Neutrophil (primary cell): ENCODE results near the gene GALNTL6.

Experiments used
- H3K27ac ChIP-seq: fragments of 200-600 bp; sonication (generic); 2 replicates; pipeline ENCODE4 v1.5.1; 2016; ENCODE audit warnings: mild to moderate bottlenecking, moderate library complexity
- H3K27me3 ChIP-seq: fragments of 200-600 bp; sonication (generic); 2 replicates; pipeline ENCODE4 v1.6.0; 2016; ENCODE audit warnings: mild to moderate bottlenecking
- H3K36me3 ChIP-seq: fragments of 200-600 bp; sonication (generic); 2 replicates; pipeline ENCODE4 v1.5.1; 2017
- H3K4me1 ChIP-seq, 2 experiments: fragments of 200-600 bp in 1 of 2; sonication (generic) in 1 of 2; 1 replicate in 1 of 2; 2 replicates in 1 of 2; pipeline versions ENCODE4 v1.5.1 to v1.6.1; 2013 to 2016; ENCODE audit warnings: low read depth in 1 of 2, low read length in 1 of 2, mild to moderate bottlenecking in 1 of 2, moderate library complexity in 1 of 2; ENCODE audit not compliant: control insufficient read depth in 1 of 2, insufficient read depth in 1 of 2
- H3K4me3 ChIP-seq, 2 experiments: fragments of 200-600 bp in 1 of 2; sonication (generic) in 1 of 2; 1 replicate in 1 of 2; 2 replicates in 1 of 2; pipeline ENCODE4 v1.5.1; 2013 to 2016; ENCODE audit warnings: low read depth in 1 of 2, low read length in 1 of 2, mild to moderate bottlenecking in 1 of 2, moderate library complexity in 1 of 2
- H3K9me3 ChIP-seq: fragments of 200-600 bp; sonication (generic); 2 replicates; pipeline ENCODE4 v1.5.1; 2016
- TF ChIP-seq, protein P1 (sequence below): fragments of 200-600 bp; sonication (generic); IDR thresholded peaks from 2 replicates; pipeline ENCODE4 v1.5.1; 2016; ENCODE audit warnings: antibody characterized with exemption

GALNTL6 gene

GRCh38 chr4:172578712-172579111, 765.5 kb downstream of the GALNTL6 start:
- TF ChIP-seq, protein P1, sequence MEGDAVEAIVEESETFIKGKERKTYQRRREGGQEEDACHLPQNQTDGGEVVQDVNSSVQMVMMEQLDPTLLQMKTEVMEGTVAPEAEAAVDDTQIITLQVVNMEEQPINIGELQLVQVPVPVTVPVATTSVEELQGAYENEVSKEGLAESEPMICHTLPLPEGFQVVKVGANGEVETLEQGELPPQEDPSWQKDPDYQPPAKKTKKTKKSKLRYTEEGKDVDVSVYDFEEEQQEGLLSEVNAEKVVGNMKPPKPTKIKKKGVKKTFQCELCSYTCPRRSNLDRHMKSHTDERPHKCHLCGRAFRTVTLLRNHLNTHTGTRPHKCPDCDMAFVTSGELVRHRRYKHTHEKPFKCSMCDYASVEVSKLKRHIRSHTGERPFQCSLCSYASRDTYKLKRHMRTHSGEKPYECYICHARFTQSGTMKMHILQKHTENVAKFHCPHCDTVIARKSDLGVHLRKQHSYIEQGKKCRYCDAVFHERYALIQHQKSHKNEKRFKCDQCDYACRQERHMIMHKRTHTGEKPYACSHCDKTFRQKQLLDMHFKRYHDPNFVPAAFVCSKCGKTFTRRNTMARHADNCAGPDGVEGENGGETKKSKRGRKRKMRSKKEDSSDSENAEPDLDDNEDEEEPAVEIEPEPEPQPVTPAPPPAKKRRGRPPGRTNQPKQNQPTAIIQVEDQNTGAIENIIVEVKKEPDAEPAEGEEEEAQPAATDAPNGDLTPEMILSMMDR, result no peak
- no peak overlapping the region for H3K27ac ChIP-seq
- H3K4me3 ChIP-seq, result no peak overlapping the region
- H3K27me3 ChIP-seq, result peaks cover 10% of the 10 kb centered on the region
- no peaks in the 10 kb centered on the region for H3K36me3 ChIP-seq
- no peaks in the 10 kb centered on the region for H3K9me3 ChIP-seq
- H3K4me1 ChIP-seq, result peaks cover 4 to 5% of the 10 kb centered on the region in 2 experiments

GRCh38 chr4:172584816-172585215, 771.6 kb downstream of the GALNTL6 start:
- no peaks in the 10 kb centered on the region for H3K36me3 ChIP-seq
- no peaks in the 10 kb centered on the region for H3K27me3 ChIP-seq
- H3K4me1 ChIP-seq, result no peaks in the 10 kb centered on the region
- H3K27ac ChIP-seq, result no peak overlapping the region
- H3K9me3 ChIP-seq, result no peaks in the 10 kb centered on the region
- no peak overlapping the region for H3K4me3 ChIP-seq
- TF ChIP-seq, protein P1, result no peak

DNA sequence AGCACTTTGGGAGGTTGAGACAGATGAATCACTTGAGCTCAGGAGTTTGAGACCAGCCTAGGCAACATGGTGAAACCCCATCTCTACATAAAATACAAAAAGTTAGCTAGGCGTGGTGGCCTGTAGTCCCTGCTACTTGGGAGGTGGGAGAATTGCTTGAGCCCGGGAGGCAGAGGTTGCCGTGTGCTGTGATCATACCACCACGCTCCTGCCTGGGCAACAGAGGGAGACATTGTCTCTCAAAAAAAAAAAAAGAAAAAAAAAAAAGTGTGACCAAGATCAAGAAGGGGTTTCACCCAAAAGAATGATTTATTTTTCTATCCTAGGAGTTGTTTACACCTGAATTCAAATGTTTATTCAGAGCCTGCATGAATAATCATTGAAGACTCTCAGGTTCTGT, 783.0 kb downstream of the GALNTL6 start:
- TF ChIP-seq, protein P1, result no peak
- no peak overlapping the region for H3K27ac ChIP-seq
- no peaks in the 10 kb centered on the region for H3K9me3 ChIP-seq
- no peaks in the 10 kb centered on the region for H3K4me1 ChIP-seq
- H3K27me3 ChIP-seq, result no peaks in the 10 kb centered on the region
- no peak overlapping the region for H3K4me3 ChIP-seq
- no peaks in the 10 kb centered on the region for H3K36me3 ChIP-seq

DNA sequence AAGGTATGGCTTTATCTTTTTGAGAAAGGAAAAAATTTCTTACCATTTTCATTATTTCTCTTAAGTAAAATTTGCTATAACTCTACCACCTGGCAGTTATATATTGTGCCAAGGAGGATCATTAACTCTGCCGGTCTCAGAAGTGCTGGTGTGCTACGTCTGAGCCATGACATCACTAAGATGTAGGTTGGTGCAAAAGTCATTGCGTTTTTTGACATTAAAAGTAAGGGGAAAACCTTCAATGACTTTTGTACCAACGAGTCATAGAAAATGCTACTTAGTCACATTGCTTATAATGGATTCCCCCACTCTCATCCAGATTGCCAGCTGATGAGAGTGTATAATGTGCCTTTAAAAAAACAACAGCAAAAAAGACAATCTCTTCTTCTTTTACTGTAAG, 786.4 kb downstream of the GALNTL6 start:
- Histone ChIP-seq H3K27me3 (no peaks in the 10 kb centered on the region), H3K4me1 (no peaks in the 10 kb centered on the region), H3K27ac (no peak overlapping the region), H3K4me3 (no peak overlapping the region), H3K9me3 (no peaks in the 10 kb centered on the region), H3K36me3 (no peaks in the 10 kb centered on the region)
- TF ChIP-seq, protein P1, result no peak

DNA sequence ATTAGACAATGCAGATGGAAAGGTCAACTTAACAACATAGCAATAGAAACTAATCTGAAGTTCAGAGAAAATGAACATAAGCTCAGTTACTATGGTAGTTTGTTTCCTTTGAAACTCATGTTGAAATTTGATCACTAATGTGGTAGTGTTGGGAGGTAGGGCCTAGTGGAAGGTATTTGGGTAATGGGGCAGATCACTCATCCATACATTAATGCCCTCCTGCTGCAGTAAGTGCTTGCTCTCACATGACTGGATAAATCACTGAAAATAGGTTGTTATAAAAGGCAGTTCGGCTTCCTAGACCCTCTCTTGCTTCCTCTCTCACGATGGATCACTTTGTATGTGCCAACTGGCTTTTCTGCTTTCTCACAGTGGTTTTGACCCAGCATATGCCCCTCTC, 788.0 kb downstream of the GALNTL6 start:
- Histone ChIP-seq H3K27ac (no peak overlapping the region), H3K27me3 (no peaks in the 10 kb centered on the region), H3K9me3 (no peaks in the 10 kb centered on the region), H3K4me1 (no peaks in the 10 kb centered on the region), H3K36me3 (no peaks in the 10 kb centered on the region), H3K4me3 (no peak overlapping the region)
- TF ChIP-seq, protein P1, result no peak

DNA sequence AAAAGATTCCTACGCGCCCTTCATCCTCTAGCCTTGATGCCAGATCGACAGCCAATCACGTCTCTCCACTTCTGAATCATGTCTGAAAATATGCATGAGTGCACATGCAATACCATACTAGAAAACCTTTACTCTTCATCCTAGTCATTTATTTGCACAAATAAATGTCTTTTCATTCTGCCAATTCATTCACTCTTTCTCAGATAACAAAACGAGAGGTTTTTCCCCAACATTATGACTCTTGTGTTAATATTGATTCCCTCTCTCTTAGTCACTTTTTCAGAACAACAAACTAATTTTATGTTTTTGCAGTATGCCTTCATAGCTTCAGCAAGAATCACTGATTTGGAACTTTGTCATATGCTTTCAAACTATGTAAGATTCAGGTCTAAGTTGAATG, 806.0 kb downstream of the GALNTL6 start:
- no peak overlapping the region for H3K4me3 ChIP-seq
- TF ChIP-seq, protein P1, result no peak
- H3K36me3 ChIP-seq, result no peaks in the 10 kb centered on the region
- H3K27ac ChIP-seq, result no peak overlapping the region
- no peaks in the 10 kb centered on the region for H3K27me3 ChIP-seq
- H3K9me3 ChIP-seq, result no peaks in the 10 kb centered on the region
- no peaks in the 10 kb centered on the region for H3K4me1 ChIP-seq
